Glutamatergic neuron (in vitro differentiated cells): Measurements from ENCODE around the gene CDH8. TPM values are rescaled to one million over a fixed set of nuclear protein-coding genes. Genes with fewer than 3 reads are reported as not detected.

Experiments
- DNase-seq: peaks from one replicate; pipeline ENCODE4 v3.0.0; 2022
- H3K27ac Mint-ChIP-seq: one replicate; pipeline ENCODE4 v1.8.0; 2020; ENCODE audit warnings: mild to moderate bottlenecking, mixed read lengths, inconsistent platforms; ENCODE audit not compliant: unreplicated experiment
- H3K27me3 Mint-ChIP-seq: one replicate; pipeline ENCODE4 v1.8.0; 2020; ENCODE audit warnings: mild to moderate bottlenecking, moderate library complexity, mixed read lengths, inconsistent platforms; ENCODE audit not compliant: unreplicated experiment
- H3K36me3 Mint-ChIP-seq: one replicate; pipeline ENCODE4 v1.8.0; 2020; ENCODE audit warnings: mild to moderate bottlenecking, mixed read lengths, inconsistent platforms; ENCODE audit not compliant: unreplicated experiment
- H3K4me1 Mint-ChIP-seq: one replicate; pipeline ENCODE4 v1.8.0; 2020; ENCODE audit warnings: mild to moderate bottlenecking, low read depth, mixed read lengths, inconsistent platforms; ENCODE audit not compliant: unreplicated experiment
- H3K4me3 Mint-ChIP-seq: one replicate; pipeline ENCODE4 v1.8.0; 2020; ENCODE audit warnings: mild to moderate bottlenecking, mixed read lengths, inconsistent platforms; ENCODE audit not compliant: unreplicated experiment
- H3K9me3 Mint-ChIP-seq: one replicate; pipeline ENCODE4 v1.8.0; 2020; ENCODE audit warnings: mild to moderate bottlenecking, moderate library complexity, mixed read lengths, inconsistent platforms; ENCODE audit not compliant: unreplicated experiment
- total RNA-seq: library from RNA; stranded (reverse); fragmentation: NEBNext Ultra II Directional; extraction: Animal tissue kit (Norgen Biotek cat#: 25700); gene quantifications from one replicate; pipeline ENCODE4 v1.2.1, GENCODE V29; 2021; ENCODE audit not compliant: unreplicated experiment
- TF ChIP-seq, protein P1 (sequence below): fragments of 200-600 bp; sonication (generic); IDR thresholded peaks from one replicate; pipeline ENCODE4 v1.5.0; 2021; ENCODE audit not compliant: partially characterized antibody, unreplicated experiment

Gene CDH8
- total RNA-seq, 1 donor from 2014 or later, result 5.5 TPM

DNA sequence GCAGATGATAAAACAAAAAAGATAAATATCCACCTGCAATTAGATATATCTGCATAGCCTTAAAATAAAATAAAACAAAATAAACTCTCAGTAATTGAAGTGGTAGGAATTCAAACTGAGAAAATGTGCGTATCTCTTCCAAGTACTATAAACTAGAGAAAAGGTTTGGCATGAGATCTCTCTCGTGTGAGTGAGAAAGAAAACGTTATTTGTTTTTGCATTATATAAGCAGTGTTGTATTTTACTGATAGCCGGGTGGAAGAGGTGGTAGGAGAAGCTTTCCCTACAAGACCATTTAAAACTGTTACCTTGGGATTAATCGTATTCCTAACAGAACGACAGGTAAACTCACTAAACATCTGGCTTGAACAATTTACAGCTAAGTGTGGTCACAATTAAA is 15.6 kb downstream of the CDH8 start:
- Mint-ChIP-seq H3K27me3 (no peaks in the 10 kb centered on the region), H3K36me3 (no peaks in the 10 kb centered on the region), H3K27ac (no peak overlapping the region), H3K4me1 (no peaks in the 10 kb centered on the region), H3K9me3 (no peaks in the 10 kb centered on the region), H3K4me3 (no peak overlapping the region)
- no peak for DNase-seq
- TF ChIP-seq, protein P1, sequence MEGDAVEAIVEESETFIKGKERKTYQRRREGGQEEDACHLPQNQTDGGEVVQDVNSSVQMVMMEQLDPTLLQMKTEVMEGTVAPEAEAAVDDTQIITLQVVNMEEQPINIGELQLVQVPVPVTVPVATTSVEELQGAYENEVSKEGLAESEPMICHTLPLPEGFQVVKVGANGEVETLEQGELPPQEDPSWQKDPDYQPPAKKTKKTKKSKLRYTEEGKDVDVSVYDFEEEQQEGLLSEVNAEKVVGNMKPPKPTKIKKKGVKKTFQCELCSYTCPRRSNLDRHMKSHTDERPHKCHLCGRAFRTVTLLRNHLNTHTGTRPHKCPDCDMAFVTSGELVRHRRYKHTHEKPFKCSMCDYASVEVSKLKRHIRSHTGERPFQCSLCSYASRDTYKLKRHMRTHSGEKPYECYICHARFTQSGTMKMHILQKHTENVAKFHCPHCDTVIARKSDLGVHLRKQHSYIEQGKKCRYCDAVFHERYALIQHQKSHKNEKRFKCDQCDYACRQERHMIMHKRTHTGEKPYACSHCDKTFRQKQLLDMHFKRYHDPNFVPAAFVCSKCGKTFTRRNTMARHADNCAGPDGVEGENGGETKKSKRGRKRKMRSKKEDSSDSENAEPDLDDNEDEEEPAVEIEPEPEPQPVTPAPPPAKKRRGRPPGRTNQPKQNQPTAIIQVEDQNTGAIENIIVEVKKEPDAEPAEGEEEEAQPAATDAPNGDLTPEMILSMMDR, result no peak

DNA sequence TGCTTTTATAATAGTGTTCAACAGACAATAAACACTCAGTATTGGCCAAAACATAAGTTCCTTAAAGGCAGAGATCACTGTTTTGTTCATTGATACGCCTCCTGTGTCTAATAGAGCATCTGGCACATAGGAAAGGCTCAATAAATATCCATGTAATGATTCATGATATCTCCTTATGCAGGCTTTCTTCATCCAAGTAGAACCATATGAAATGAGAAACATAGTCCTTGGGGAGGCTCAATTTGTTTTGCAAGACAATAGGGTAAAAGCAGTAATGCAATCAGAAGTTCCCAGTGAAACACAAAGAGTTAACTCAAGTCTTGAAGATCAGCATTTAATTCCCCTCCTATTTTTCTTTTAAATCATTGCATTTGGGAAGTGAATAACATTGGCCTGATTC is 16.4 kb downstream of the CDH8 start:
- H3K27ac Mint-ChIP-seq, result no peak overlapping the region
- no peak overlapping the region for H3K4me3 Mint-ChIP-seq
- H3K4me1 Mint-ChIP-seq, result no peaks in the 10 kb centered on the region
- no peaks in the 10 kb centered on the region for H3K36me3 Mint-ChIP-seq
- DNase-seq, result no peak
- TF ChIP-seq, protein P1, result no peak
- no peaks in the 10 kb centered on the region for H3K9me3 Mint-ChIP-seq
- H3K27me3 Mint-ChIP-seq, result no peaks in the 10 kb centered on the region

DNA sequence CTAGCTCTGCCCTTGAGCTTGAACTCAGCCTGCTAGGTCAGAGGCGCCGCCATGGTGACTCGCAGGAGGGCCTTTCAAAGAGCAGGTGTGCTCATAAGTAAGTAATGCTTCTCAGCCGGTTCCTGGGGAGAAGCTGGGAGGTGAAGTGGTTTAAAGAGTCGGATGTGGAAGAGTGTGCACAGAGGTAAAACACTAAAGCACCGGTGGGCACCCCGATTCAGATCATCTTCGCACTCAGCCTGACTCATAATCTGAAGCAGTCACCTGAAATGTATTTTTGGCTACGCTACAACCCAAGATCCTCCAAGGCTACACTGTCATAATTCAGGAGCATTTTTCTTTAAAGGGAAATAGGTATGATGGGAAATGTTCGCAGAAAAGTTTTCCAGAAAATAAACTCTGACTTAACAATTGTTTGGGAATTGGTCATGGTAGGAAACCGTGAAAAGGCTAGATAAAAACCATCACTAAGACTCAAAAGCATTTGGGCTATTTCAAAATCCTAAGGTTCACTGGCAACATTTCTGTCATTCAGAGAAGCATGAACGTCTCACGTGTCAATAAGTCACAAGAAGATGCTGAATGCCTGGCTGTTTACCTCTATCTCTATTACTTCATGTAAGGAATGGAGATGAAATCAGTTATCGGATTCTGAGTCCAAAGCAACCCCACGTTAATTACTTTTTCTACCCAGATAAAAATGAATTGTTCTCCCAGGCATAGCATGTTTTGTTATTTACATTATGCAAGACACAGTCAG is 17.8 kb downstream of the CDH8 start:
- DNase-seq, result no peak
- TF ChIP-seq, protein P1, result no peak
- no peaks in the 10 kb centered on the region for H3K27me3 Mint-ChIP-seq
- no peak overlapping the region for H3K27ac Mint-ChIP-seq
- H3K4me1 Mint-ChIP-seq, result no peaks in the 10 kb centered on the region
- H3K4me3 Mint-ChIP-seq, result no peak overlapping the region
- H3K36me3 Mint-ChIP-seq, result no peaks in the 10 kb centered on the region
- H3K9me3 Mint-ChIP-seq, result no peaks in the 10 kb centered on the region

DNA sequence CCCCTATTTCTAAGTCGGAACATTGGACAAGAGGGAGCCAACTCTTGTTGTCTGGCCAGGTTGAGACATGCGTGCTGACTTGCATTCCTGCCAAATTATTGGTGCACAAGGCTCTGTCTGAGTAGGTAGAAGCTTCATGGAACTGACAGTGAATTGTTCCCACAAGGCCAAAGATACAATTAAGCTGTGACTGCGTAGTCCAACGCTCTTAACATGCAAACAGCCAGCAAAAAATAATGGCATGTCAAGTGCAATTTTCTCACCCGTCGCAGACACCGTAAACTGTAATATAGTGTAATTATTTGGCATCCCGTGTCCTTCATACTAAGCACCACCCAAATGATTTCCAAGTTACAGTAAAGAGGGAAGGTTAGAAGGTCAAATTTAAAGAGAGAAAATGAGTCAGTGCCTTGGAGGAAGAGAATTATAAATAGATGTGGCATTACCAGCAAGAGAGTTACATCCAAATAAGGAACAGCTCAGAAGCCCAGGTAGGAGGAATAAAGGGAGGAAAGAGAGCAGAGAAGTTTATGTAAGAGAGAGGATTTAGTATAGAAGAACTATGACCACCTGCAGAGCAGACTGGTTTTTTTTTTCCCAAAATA is 21.8 kb downstream of the CDH8 start:
- Mint-ChIP-seq H3K4me3 (no peak overlapping the region), H3K27ac (no peak overlapping the region), H3K27me3 (no peaks in the 10 kb centered on the region), H3K36me3 (no peaks in the 10 kb centered on the region), H3K4me1 (no peaks in the 10 kb centered on the region), H3K9me3 (peaks cover 2% of the 10 kb centered on the region)
- DNase-seq, result no peak
- TF ChIP-seq, protein P1, result no peak

DNA sequence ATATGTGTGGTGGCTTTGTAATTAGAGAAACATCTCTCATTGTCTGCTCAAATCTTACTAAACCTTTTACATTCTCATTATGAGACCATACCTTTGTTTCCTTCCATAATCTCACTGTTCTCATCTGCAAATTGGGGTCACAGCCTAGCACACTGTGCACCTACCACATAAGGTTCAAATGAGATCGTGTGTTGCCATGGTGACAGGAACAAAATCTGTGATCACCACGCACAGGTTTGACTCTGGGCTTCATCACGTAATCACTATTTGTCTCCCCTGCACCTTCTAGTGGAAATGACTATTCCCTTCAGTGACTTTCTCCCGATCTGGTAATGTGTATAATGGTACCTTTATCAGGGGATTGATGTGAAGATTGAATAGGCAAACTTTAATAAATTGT is 26.1 kb downstream of the CDH8 start:
- Mint-ChIP-seq H3K27me3 (no peaks in the 10 kb centered on the region), H3K4me1 (peaks cover 1% of the 10 kb centered on the region), H3K9me3 (peaks cover 2% of the 10 kb centered on the region), H3K36me3 (no peaks in the 10 kb centered on the region), H3K27ac (no peak overlapping the region), H3K4me3 (no peak overlapping the region)
- no peak for DNase-seq
- TF ChIP-seq, protein P1, result no peak
